DMS53 treated with DMSO at 0.1 percent for 48 hours (cell line): ENCODE results near the gene EHBP1.
A peak's percentile ranks its signal among the peaks of the same experiment; 100 is the strongest.

Experiments
- DNase-seq: peaks from one replicate; lab custom pipeline; 2025; ENCODE audit not compliant: unreplicated experiment; lab: John Stamatoyannopoulos, UW

EHBP1 gene

DNA sequence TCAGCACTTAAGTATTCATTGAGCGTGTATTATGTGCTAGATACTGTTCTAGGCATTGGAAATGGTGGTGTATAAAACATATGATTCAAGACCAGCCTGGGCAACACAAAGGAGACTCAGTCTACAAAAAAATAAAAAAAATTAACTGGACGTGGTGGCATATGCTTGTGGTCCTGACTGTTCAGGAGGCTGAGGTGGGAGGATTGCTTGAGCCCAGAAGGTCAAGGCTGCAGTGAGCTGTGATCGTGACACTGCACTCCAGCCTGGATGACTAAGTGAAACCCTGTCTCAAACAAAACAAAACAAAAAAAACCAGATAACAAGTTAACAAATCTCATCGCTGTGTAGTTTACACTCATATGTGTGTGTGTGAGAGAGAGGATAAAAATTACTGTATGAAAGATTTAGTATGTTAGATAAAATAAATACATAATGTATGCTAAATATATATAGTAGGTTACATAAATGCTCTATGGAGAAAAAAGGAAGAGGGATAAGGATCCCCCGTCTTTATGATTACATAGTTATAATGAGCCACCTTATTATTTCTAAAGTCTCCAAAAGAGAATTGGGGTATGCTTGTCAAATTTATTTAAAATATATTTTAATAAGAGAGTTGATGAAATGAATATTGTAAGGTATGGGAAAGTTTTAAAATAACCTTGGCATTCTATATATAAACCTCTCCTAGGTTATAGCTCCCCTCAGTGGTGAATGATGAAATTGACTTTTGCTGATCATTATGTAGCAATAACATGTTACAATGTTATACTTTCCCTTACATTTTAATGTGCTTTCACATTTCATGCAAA is 69.2 kb downstream of the EHBP1 start:
- DNase-seq = peak; percentile 72

DNA sequence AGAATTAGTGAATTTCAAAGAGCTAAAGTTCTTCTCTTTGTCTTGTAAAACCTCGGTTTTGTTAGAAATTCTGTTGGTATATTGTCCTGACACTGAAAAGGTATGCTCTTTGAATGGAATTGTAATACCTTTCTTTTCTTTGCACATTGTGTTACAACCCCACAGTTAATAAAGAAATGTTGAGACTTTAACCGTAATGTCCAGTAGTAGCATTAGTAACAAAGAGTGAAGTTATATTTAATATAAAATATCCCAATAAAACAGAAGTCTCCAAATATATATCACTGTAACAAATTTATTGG is 69.8 kb downstream of the EHBP1 start:
- DNase-seq = no peak

DNA sequence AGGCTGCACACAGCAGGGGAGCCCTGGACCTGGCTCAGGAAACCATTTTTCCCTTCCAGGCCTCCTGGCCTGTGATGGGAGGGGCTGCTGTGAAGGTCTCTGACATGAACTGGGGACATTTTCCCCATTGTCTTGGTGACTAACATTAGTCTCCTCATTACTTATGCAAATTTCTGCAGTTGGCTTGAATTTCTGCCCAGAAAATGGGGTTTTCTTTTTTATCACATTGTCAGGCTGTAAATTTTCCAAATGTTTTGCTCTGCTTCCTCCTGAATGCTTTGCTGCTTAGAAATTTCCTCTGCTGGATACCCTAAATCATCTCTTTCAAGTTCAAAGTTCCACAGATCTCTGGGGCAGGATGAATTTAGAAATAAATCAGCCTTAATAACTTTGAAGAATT is 78.2 kb downstream of the EHBP1 start:
- DNase-seq = no peak

DNA sequence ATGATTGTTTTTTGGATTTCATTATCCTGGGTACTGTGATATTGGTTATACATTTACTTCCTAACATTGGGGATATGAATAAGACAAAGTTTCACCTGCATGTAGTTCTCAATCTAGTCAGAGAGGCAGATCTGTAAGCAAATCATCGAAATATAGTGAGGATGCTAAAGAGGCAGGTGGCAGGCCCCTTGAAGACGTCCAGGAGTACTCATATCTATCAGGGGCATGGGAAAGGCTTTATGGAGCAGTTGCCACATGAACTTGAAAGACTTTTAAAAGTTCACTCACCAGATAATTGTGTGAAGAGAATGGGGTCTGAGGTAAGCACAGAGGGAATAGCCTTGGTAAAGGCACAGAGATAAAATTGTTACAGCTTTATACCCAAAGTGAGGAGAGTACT is 78.8 kb downstream of the EHBP1 start:
- no peak for DNase-seq

DNA sequence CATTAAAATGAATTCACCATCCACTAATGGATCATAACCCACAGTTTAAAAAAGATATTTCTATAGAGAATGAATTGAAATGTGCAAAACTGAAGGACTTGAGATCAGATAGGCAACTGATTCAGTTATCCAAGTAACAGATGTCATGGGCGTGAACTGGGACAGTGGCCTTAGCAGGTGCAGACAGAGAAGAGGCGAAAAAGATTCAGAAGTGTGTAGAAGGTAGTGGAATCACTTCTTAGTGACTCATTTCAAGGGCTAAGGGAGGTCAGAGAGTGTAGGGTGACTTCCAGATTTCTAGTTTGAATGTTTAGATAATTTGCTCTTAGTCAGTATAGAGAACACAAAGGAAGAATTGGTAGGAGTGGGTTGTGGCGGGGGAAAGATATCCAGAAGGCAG is 79.7 kb downstream of the EHBP1 start:
- no peak for DNase-seq

DNA sequence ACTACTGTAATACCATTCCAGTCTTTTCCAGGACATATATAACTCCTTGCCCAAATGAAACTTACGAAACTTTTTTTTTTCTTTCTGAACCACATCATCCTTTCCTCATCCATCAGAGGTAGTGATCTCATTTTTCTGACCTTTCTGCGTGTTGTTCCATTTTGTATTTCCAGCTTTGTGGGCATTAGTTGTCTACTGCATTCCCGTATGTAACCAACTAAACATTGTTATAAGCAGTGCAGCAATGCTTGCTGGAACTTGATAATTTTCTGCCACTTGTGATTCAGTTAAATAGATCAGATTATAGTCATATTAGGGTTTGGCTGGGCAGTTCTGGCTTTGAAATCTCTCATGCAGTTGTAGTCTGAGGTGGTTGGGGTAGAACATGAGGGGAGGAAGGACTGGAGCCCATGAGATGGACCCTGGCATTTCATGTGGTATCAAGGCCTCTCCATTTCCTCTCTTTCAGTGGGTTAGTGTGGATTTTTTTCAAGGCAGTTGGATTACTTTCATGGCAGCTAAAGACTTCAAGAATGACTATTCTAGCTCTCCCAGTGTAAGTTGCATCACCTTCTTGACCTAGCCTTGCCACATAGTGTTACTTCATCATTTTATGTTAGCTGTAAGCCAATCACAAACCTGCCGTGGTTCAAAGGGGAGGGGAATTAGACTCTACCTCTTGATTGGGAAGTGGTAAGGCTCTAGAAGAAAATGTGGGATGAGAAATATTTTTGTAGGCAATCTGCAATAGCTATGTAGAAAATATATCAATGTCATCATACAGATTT is 80.5 kb downstream of the EHBP1 start:
- no peak for DNase-seq

DNA sequence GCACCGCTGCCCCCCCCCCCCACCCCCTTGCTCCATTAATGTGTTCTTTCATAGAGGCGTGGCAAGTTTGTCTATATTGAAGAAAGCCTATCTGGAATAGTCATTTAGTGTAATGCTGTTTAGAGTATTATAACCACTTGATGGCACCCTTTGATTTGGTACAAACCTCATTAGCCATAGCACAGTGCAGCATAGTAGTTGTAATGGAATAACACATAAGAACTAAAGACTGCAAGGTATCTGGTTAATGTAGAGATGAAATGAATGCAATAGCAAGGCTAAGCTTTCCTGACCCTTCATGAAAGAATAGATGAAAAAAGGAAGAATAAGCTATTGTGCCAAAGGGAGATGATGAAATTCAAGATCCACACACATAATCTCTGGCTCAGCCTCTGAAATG is 81.9 kb downstream of the EHBP1 start:
- peak; percentile 45 for DNase-seq

DNA sequence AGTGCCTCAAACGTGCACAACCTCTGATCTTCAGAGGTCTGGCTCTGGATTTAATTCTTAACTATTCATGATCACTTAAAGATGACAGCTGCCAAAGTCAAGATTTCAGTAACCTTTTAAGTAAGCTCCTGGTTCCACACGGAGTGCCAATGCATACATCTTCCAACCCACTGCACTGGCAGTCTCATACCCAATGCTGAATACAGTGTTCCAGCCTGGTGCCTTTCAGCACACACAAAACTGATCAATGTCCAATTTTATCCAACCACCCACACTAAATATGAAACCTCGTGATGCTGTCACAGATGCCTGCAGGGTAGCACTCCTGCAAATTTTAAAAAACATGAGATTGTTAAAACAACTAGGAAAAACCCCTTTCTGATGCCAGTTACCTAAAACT is 84.0 kb downstream of the EHBP1 start:
- no peak for DNase-seq

DNA sequence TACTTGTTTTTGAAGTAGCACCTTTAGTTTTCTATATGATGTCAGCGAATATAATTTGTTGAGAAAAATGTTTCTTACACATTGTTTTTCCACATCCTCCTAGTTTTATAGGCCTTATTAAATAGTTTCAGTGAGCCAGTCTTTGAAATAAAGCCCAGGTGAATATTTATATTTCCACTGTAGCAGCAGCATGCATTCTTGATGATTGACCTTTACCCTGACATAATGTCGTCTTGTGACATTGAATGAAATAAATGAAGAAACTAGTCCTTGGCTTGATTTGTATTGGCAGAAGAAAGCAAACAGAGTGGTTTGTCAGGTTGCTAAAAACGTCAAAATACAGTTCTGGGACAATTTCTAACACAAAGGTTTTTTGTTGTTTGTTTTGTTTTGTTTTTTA is 84.4 kb downstream of the EHBP1 start:
- DNase-seq = no peak

DNA sequence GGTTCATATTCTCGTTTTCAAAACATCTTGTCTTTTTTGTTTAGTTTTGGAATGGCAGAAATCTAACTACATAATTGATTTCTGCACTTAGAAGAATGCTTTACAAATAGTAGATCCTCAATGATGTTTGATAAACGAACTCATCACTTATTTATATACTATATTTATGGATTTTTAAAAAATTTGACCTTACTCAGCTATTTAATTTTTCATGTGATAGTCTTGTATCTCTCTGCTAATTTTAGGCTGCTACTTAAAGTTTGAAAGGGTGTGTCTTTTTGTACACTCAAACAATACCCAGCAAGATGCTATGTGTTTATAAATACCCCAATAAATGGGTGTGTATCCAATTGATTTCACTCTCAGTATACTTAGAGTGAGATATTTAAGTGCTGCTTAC is 86.9 kb downstream of the EHBP1 start:
- no peak for DNase-seq

DNA sequence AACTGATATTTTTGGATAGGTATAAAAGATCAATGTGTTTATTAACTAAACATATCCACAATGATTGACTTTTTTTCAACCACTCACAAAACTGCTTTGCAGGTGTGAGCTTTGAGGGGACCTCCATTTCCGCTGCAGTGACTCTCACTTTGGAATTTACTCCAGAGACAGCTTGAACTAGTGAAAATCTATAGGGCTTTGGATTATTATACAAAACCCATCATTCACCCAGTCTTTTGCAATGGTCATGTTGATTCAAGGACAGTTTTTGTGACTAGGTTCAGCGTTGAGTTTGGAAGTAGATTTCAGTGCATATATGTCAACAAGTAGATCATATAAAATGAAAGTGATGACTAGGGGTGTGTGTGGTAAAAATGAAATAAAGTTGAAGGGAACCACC is 87.7 kb downstream of the EHBP1 start:
- no peak for DNase-seq

DNA sequence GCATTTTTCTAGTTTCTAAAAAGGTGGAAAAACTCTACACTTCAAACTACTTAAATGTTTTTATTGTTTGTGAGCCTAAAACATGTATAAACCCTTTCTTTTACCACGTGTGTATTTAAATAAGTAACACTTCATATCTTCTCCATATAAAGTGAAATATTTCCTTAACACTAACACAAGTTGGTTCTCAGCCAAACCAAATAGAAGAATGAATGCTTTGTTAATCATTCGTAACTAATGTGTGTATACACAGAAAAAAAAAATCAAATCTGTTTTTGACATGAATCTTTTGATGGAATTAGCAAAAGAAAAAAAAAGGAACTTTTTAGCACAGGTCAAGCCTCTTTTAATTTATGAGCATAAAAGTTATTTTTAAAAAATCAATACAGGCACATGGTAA is 89.3 kb downstream of the EHBP1 start:
- DNase-seq = peak; percentile 74

DNA sequence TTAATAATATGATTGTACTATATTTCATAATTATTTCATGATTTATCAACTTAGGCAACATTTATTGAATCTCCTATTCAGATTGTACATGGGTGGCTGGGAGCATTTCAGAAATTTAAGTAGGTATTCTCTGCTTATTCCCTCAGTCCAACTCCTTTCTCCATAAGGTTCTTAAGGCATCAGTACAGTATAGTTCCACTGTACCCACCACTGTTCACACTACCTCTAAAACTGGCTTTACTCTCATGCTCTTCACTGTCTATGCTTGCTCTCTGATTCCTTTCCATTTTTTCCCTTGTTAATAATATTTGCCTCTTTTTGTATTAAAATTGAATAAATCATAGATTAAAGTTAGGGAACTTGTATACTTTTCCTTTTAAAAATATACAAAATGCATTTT is 89.8 kb downstream of the EHBP1 start:
- no peak for DNase-seq

DNA sequence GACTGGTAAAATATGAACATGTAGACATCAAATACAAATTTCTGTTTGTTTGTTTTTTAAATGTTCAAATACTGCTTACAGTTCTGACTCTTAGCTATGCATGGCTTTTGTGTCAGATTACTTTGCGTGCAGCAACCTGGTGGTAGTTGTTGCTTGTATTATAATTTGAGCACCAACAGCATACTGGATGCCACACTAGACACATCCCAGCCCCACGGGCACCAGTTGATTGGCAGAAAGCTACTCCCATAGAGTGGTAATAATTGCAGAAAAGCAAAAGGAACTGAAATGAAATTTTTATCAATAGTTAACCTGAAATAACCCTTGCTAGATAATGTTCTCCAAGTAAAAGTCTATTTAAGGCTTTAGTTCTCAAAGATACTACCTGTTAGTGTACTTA is 91.6 kb downstream of the EHBP1 start:
- no peak for DNase-seq

DNA sequence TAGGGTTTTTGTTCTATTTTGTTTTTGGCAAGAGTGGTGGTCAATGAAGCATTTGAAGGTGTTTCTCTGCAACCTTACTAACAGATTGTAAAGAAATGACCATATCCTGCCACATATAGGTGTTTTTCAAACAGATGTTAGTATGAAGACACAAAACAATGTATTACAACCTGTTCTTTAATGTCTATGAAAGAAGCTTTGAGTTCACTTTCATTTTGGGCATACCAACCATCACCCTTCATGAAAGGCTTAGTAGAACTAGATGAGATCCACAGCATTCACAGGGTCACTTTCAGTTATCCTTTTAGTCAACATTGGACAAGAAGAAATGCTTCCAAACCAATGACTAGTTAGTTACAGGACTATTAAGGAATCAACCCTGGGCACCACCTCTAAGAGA is 95.1 kb downstream of the EHBP1 start:
- DNase-seq = no peak

DNA sequence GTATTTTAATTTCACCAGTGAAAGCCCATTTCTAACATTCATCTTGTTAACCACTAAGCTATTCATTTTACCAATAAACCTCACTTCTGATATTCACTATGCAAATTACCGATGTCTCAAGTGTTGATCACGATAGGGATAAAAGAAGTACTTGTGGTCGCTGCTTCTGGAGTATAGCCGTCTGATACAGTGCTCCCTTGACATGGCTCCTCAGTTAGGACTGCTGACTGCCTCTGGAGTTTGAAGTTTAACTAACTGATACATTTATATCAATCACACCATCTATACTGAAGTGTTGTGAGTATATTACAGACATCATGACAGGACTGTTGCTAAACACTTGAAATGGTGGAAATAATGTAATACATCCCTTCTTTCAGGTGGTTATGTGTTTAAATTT is 95.6 kb downstream of the EHBP1 start:
- DNase-seq = no peak

DNA sequence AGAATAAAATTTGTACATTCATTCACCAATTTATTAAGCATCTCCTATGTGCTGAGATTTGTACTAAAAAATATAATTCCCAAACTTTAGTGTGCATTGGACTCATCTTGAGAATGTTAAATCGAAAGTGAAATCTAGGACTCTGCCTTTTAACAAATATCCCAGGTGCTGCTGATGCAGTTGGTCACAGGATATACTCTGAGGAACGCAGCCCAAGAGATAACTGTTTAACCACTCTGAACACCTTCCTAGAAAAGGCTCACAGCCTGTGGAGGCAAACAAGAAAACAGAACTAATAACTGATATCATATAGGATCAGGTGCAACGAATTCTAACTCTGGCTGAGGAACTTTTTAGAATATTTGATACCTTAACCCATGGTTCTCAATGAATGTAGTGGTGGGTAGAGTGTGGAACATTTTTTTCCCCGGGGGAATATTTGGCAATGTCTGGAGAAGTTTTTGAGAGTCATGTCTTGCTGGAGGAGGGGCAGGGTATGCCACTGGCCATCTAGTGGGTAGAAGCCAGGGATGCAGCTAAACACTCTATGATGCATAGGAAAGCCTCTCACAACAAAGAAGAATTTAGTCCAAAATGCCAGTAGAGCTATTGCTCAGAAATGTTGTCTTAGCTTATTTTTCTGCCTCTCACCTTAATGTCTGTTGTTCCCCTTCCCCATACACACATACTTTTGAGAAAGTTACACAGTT is 96.5 kb downstream of the EHBP1 start:
- no peak for DNase-seq

DNA sequence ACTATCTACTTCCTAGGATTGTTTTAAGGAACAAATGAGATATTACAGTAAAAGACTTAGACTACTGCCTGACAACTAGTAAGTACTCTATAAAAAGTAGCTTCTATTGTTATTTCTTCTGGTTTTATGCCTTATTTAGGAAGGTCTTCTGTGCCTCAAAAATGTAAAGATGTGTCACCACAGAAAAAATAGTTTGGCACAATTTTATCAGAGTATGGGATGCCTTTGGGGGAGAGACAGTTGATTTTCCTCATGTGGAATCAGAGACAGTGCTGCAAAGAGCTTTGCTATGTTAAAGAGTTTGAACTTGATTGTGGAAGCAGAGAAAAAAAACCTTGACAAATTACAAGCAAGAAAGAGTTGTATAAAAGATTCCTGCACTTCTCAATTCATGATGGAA is 98.4 kb downstream of the EHBP1 start:
- no peak for DNase-seq

DNA sequence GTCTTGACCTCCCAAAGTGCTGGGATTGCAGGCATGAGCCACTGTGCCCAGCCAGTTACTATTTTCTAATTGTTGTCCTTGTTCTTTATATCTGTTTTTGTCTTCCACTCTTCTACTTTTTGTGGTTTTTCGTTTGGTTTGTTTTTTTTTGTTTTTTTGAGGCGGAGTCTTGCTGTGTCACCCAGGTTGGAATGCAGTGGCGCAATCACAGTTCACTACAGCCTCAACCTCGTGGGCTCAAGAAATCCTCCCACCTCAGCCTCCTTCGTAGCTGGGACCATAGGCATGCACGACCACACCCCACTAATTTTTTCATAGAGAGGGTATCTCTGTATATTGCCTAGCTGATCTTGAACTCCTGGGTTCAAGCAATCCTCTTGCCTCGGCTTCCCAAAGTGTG is 100.7 kb downstream of the EHBP1 start:
- no peak for DNase-seq

DNA sequence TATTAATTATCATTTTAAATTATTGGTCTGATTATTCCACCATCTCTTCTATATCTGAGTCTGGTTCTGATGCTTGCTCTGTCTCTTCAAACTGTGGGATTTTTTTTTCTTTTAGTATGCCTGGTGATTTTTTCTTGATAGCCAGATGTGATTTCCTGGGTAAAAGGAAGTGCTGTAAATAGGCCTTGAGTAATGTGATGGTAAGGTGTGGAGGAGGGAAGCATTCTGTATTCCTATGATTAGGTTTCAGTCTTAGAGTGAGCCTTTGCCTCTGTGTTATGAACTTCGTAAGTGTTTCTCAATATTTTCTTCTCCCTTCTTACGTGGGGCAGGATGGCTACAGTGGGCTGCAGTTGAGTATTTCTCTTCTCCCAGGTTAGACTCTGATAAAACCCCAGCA is 103.0 kb downstream of the EHBP1 start:
- no peak for DNase-seq

DNA sequence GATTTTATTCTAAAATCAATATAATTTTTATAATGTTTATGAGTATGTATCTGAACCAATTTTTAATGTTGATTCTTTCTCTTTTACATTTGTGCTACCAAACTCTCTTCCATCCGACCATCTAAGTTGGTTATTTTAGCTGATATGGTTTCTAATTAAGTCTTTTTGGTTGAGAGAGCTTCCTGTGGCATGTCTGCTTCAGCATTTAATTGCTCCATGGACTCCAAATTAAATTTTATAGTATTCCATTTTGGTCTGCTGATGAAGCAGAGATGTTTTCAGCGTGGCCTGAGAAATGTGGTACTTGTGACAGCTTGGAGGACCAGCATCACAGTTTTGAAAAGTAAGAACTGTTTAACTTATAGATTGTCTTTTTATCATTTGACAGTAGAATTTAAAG is 105.6 kb downstream of the EHBP1 start:
- DNase-seq = no peak

DNA sequence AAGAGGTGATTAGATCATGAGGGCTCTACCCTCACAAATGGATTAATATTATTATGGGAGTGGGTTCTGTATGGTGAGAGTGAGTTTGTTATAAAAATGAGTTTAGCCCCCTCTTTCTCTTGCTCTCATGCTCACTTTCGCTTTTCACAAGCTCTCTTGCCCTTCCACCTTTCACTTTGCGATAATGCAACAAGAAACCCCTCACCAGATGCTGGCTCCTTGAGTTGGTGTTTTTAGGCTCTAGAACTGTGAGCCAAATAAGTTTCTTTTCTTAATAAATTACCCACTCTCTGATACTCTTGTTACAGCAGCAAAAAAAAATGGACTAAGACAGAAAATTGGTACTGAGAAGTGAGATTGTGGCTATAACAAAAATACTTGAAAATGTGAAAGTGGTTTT is 106.5 kb downstream of the EHBP1 start:
- DNase-seq = no peak
